Gastrocnemius medialis (tissue), 4 donors: Measurements from ENCODE around the gene S100A7.

Experiments
- CTCF ChIP-seq, 5 experiments: fragments of 450-650 bp in 3 of 5; fragments of 200-600 bp in 2 of 5; sonication (generic) in 2 of 5; IDR thresholded peaks in 4 of 5; conservative IDR thresholded peaks in 1 of 5; 1 replicate in 4 of 5; 2 replicates in 1 of 5; pipeline ENCODE4 v1.5.1; 2016 to 2019; ENCODE audit warnings: antibody characterized with exemption in 5 of 5, mild to moderate bottlenecking in 3 of 5, moderate library complexity in 3 of 5
- POLR2A ChIP-seq, 2 donors: fragments of 450-650 bp; IDR thresholded peaks; one replicate each; pipeline ENCODE4 v1.6.1; 2017; ENCODE audit warnings: antibody characterized with exemption in 2 of 2, mild to moderate bottlenecking in 2 of 2, moderate library complexity in 2 of 2

GRCh38 chr1:153488731-153489130 is 28.3 kb upstream of the S100A7 start:
- no peak for TF ChIP-seq CTCF (IDR thresholded peaks at IDR 0.05 in 4 of 5, conservative IDR thresholded peaks at IDR 0.05 in 1 of 5)
- no peak for TF ChIP-seq POLR2A (IDR thresholded peaks at IDR 0.05)
